ENCODE data around the gene ERICH4. TPM values are rescaled to one million over a fixed set of nuclear protein-coding genes. Genes with fewer than 3 reads are reported as not detected.
A peak's percentile ranks its signal among the peaks of the same experiment; 100 is the strongest.

Gene ERICH4
- total RNA-seq, 4 donors from 2014 or later: 17.3 to 49.0 (median 22.3) TPM

DNA sequence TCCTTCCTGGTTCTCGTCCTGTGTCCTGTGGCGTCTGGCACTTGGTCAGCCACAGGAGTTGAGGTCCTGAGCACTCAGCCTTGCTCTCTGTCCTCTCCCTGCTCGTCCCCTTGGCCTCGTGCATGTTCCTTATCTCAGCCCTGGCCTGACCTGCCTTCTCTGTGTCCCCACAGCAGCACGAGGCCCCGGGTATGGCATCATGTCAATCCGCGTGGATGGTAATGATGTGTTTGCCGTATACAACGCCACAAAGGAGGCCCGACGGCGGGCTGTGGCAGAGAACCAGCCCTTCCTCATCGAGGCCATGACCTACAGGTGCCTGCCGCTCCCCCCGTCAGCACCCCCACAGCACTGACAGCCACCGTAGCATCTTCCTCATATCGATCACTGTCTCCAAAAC, 20.5 kb upstream of the ERICH4 start:
- Histone ChIP-seq H3K27ac (peak overlapping the region in 1 of 4 donors; percentile 73), H3K36me3 (peaks cover 0 to 67% (median 2%) of the 10 kb centered on the region in 3 donors), H3K4me1 (peaks cover 0 to 69% (median 6%) of the 10 kb centered on the region in 4 donors), H3K27me3 (no peaks in the 10 kb centered on the region), H3K4me3 (no peak overlapping the region), H3K9me3 (no peaks in the 10 kb centered on the region)
- DNase-seq: no peak
- no peak for TF ChIP-seq POLR2A (IDR thresholded peaks at IDR 0.05)
- TF ChIP-seq, protein P1, sequence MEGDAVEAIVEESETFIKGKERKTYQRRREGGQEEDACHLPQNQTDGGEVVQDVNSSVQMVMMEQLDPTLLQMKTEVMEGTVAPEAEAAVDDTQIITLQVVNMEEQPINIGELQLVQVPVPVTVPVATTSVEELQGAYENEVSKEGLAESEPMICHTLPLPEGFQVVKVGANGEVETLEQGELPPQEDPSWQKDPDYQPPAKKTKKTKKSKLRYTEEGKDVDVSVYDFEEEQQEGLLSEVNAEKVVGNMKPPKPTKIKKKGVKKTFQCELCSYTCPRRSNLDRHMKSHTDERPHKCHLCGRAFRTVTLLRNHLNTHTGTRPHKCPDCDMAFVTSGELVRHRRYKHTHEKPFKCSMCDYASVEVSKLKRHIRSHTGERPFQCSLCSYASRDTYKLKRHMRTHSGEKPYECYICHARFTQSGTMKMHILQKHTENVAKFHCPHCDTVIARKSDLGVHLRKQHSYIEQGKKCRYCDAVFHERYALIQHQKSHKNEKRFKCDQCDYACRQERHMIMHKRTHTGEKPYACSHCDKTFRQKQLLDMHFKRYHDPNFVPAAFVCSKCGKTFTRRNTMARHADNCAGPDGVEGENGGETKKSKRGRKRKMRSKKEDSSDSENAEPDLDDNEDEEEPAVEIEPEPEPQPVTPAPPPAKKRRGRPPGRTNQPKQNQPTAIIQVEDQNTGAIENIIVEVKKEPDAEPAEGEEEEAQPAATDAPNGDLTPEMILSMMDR (IDR thresholded peaks at IDR 0.05): no peak

DNA sequence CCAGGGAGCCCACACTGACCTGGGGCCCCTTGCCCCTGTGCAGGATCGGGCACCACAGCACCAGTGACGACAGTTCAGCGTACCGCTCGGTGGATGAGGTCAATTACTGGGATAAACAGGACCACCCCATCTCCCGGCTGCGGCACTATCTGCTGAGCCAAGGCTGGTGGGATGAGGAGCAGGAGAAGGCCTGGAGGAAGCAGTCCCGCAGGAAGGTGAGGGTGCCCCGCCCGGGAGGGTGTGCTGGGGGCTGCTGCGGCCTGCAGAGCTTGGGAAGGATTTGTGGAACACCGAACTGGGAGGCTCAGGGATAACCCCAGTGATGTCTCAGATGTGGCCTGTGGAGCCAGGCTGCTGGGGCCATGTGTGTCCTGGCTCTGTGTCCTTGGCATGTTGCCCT, 20.0 kb upstream of the ERICH4 start:
- no peak for TF ChIP-seq POLR2A (IDR thresholded peaks at IDR 0.05)
- TF ChIP-seq, protein P1 (IDR thresholded peaks at IDR 0.05): no peak
- Histone ChIP-seq H3K4me3 (no peak overlapping the region), H3K27me3 (no peaks in the 10 kb centered on the region), H3K36me3 (peaks cover 0 to 66% (median 2%) of the 10 kb centered on the region in 3 donors), H3K4me1 (peaks cover 0 to 71% (median 6%) of the 10 kb centered on the region in 4 donors), H3K9me3 (no peaks in the 10 kb centered on the region), H3K27ac (no peak overlapping the region)
- DNase-seq: no peak

DNA sequence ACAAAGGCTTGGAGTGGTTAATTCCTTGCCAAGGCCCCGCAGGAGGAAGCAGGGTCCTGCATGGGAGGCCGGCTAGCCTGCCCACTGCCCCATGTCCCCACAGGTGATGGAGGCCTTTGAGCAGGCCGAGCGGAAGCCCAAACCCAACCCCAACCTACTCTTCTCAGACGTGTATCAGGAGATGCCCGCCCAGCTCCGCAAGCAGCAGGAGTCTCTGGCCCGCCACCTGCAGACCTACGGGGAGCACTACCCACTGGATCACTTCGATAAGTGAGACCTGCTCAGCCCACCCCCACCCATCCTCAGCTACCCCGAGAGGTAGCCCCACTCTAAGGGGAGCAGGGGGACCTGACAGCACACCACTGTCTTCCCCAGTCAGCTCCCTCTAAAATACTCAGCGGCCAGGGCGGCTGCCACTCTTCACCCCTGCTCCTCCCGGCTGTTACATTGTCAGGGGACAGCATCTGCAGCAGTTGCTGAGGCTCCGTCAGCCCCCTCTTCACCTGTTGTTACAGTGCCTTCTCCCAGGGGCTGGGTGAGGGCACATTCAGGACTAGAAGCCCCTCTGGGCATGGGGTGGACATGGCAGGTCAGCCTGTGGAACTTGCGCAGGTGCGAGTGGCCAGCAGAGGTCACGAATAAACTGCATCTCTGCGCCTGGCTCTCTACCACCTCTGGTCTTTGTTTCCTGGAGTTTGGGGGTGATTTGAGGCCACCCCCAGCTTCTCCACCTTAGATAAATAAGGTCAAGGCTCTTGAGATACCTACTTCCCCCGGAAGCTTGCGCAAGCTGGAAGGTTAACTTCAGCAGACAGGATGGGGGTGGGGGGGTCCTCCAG, 18.4 kb upstream of the ERICH4 start:
- Histone ChIP-seq H3K27ac (peak overlapping the region in 3 of 4 donors; percentile 85 to 98 (median 90)), H3K4me3 (peak overlapping the region in 2 of 4 donors; percentile 66 to 67), H3K9me3 (no peaks in the 10 kb centered on the region), H3K27me3 (no peaks in the 10 kb centered on the region), H3K36me3 (peaks cover 0 to 53% (median 2%) of the 10 kb centered on the region in 3 donors), H3K4me1 (peaks cover 0 to 80% (median 6%) of the 10 kb centered on the region in 4 donors)
- TF ChIP-seq, protein P1 (IDR thresholded peaks at IDR 0.05): no peak
- no peak for TF ChIP-seq POLR2A (IDR thresholded peaks at IDR 0.05)
- DNase-seq: peak in 1 of 3 donors; percentile 69

DNA sequence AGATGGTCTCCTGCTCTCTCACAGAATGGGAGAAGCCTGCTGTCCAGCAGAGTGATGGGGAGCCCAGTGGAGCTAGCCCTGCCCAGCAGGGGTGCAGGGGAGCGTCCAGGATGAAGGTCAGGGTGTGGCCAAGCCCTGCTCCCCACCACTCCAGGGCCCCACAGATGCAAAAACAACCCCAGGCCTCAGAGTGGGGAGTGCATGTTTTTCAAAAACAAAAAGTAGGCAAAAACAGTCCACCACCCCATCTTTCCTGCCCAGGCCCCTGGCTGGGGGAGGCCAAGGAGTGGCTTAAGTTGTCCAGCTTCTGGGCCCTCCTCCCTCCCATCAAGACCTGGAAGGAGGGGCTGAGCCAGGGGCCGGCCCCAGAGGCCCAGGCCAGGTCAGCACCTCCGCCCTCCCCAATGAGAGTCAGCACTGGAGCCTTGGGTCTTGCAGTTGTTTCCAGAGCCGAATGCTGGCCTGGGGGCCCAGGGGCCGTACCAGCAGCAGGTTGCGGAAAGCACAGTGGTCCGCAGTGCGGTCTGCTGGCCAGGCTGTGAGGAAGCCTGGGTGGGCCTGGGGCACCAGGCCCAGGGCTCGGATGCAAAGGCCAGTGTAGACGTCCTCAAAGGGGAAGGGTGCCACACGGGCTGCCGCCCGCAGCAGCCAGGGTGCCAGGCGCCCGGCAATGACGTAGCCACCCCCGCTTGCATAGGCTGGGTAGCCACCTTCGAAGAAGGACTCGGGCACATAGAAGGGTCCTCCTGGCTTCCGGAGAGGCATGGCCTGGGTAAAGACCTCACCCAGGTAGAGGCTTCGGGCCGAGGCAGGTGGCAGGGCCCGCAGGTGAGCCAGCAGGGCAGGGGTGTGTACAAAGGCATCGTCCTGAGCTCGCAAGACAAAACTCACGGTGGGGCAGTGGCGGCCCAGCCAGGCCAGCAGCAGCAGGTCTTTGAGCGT, 17.5 kb upstream of the ERICH4 start:
- no peaks in the 10 kb centered on the region for H3K27me3 ChIP-seq
- H3K9me3 ChIP-seq: no peaks in the 10 kb centered on the region
- DNase-seq: peak in 1 of 3 donors; percentile 67
- H3K27ac ChIP-seq: peak overlapping the region in 3 of 4 donors; percentile 85 to 98 (median 90)
- H3K4me3 ChIP-seq: peak overlapping the region in 3 of 4 donors; percentile 46 to 67 (median 66)
- H3K4me1 ChIP-seq: peaks cover 0 to 74% (median 5%) of the 10 kb centered on the region in 4 donors
- TF ChIP-seq POLR2A (IDR thresholded peaks at IDR 0.05): no peak
- TF ChIP-seq, protein P1 (IDR thresholded peaks at IDR 0.05): no peak
- peaks cover 0 to 44% (median 2%) of the 10 kb centered on the region in 3 donors for H3K36me3 ChIP-seq

- Histone ChIP-seq H3K27me3 (no peaks in the 10 kb centered on the region), H3K4me3 (peak overlapping the region in 3 of 4 donors; percentile 46 to 67 (median 66)), H3K9me3 (no peaks in the 10 kb centered on the region), H3K27ac (peak overlapping the region; percentile 68 to 98 (median 88)), H3K36me3 (peaks cover 0 to 40% (median 2%) of the 10 kb centered on the region in 3 donors), H3K4me1 (peaks cover 0 to 65% (median 4%) of the 10 kb centered on the region in 4 donors)
- no peak for TF ChIP-seq POLR2A (IDR thresholded peaks at IDR 0.05)
- TF ChIP-seq, protein P1 (IDR thresholded peaks at IDR 0.05): no peak
- DNase-seq: peak in 1 of 3 donors; percentile 68
Measured at GRCh38 chr19:41426116-41426841, 16.7 kb upstream of the ERICH4 start.
